ENCODE measurements around the gene TP73.

Gene TP73

GRCh38 chr1:3744646-3745045 is 92.3 kb downstream of the TP73 start:
- Histone ChIP-seq H3K4me3 (replicated peaks; ENCODE audit: low read depth, low read length) (no peak overlapping the region), H3K36me3 (ENCODE audit: control insufficient read depth, insufficient read depth, low read length) (peaks cover 4% of the 10 kb centered on the region)
- no peak for DNase-seq (ENCODE audit: extremely low read depth, insufficient read length)

DNA sequence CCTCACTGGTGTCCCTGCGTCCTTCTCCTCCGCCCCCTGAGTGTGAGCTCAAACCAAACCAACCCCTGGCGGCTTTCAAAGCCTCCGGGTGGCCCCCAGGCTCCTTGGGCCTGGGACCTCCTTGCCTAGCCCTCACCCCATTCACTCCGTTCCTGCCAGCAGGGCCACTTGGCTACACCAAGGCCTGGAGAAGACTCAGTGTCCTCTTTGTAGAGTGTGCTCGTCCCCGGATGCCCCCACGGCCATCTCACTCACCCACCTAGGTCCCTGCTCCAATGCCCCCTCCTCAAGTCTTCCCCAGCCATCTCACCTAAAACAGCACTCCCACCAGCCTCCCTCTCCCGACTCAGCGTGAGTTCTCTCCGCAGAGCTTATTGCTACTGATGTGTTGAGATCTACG is 92.8 kb downstream of the TP73 start:
- H3K36me3 ChIP-seq (ENCODE audit: control insufficient read depth, insufficient read depth, low read length), result peaks cover 4% of the 10 kb centered on the region
- DNase-seq (ENCODE audit: extremely low read depth, insufficient read length), result no peak
- no peaks in the 10 kb centered on the region for H3K27me3 ChIP-seq (replicated peaks; ENCODE audit: control insufficient read depth, insufficient read depth, low read length)
- TF ChIP-seq, protein P1, sequence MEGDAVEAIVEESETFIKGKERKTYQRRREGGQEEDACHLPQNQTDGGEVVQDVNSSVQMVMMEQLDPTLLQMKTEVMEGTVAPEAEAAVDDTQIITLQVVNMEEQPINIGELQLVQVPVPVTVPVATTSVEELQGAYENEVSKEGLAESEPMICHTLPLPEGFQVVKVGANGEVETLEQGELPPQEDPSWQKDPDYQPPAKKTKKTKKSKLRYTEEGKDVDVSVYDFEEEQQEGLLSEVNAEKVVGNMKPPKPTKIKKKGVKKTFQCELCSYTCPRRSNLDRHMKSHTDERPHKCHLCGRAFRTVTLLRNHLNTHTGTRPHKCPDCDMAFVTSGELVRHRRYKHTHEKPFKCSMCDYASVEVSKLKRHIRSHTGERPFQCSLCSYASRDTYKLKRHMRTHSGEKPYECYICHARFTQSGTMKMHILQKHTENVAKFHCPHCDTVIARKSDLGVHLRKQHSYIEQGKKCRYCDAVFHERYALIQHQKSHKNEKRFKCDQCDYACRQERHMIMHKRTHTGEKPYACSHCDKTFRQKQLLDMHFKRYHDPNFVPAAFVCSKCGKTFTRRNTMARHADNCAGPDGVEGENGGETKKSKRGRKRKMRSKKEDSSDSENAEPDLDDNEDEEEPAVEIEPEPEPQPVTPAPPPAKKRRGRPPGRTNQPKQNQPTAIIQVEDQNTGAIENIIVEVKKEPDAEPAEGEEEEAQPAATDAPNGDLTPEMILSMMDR (IDR thresholded peaks at IDR 0.05; ENCODE audit: insufficient read depth, low read length, poor library complexity, severe bottlenecking), result no peak
- H3K4me3 ChIP-seq (replicated peaks; ENCODE audit: low read depth, low read length), result no peak overlapping the region

More at GRCh38 chr1:3744646-3745045, 92.3 kb downstream of the TP73 start:
- no peaks in the 10 kb centered on the region for H3K27me3 ChIP-seq (replicated peaks; ENCODE audit: control insufficient read depth, insufficient read depth, low read length)
- TF ChIP-seq, protein P1 (IDR thresholded peaks at IDR 0.05; ENCODE audit: insufficient read depth, low read length, poor library complexity, severe bottlenecking), result no peak

- H3K27me3 ChIP-seq (replicated peaks; ENCODE audit: control insufficient read depth, insufficient read depth, low read length), result no peaks in the 10 kb centered on the region
- peaks cover 4% of the 10 kb centered on the region for H3K36me3 ChIP-seq (ENCODE audit: control insufficient read depth, insufficient read depth, low read length)
- no peak overlapping the region for H3K4me3 ChIP-seq (replicated peaks; ENCODE audit: low read depth, low read length)
- no peak for DNase-seq (ENCODE audit: extremely low read depth, insufficient read length)
- TF ChIP-seq, protein P1 (IDR thresholded peaks at IDR 0.05; ENCODE audit: insufficient read depth, low read length, poor library complexity, severe bottlenecking), result no peak
Measured at GRCh38 chr1:3745590-3746381, 93.5 kb downstream of the TP73 start.

DNA sequence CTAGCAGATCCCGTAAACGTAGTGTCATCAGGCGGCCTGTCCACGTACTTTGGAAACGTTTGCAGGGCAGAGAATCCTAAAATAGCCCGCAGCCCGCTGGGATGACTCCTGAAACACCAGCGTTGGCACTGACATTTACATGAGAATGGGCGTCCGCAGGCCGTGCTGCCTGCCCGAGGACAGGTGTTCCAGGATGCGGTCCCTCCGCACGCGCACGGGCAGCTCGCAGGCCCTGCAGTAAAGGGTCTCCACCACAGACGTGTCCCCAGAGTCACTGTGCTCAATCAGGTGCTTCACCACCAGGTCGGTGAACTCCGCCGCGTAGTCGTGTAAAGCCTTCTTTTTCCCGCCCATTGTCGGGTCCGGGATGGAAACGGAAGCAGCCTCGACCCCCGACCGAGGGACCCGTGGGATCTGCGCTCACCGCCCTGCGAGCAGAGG is 94.1 kb downstream of the TP73 start:
- Histone ChIP-seq H3K4me3 (replicated peaks; ENCODE audit: low read depth, low read length) (peak overlapping the region; percentile 68), H3K27me3 (replicated peaks; ENCODE audit: control insufficient read depth, insufficient read depth, low read length) (no peaks in the 10 kb centered on the region), H3K36me3 (ENCODE audit: control insufficient read depth, insufficient read depth, low read length) (peaks cover 4% of the 10 kb centered on the region)
- TF ChIP-seq, protein P1 (IDR thresholded peaks at IDR 0.05; ENCODE audit: insufficient read depth, low read length, poor library complexity, severe bottlenecking), result no peak
- no peak for DNase-seq (ENCODE audit: extremely low read depth, insufficient read length)

DNA sequence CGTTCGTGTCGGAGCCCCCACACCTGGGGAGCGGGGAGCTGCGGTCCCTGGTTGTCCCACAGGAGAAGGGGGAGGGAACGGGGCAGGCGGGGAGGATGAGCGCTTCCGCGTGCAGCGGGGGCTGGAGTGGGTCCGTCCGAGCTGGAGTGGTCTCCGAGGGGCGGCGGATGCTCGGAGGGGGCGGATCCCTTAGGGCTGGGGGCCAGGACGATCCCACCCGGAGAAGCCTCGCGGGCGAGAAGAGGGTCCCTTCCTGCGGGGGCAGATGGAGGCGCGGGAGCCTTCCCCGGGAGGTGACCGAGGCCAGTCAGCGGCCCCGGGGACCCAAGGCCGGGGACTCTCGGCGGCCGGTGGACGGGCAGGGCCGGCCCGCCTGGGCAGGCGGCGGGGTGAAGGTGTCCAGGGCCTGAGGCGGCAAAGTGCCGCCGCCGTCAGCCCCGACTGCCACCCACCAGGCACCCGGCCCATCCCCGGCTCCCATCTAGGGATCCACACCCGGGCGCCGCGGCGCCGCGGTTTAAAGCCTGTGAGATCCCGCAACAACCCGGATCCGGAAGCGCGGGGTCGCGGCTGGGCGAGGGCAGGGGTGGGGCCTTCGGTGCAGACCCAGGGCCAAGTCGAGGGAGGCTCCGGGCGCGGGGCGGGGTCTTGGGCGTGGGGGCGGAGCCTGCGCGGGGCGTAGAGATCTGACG is 94.7 kb downstream of the TP73 start:
- Histone ChIP-seq H3K4me3 (replicated peaks; ENCODE audit: low read depth, low read length) (peak overlapping the region; percentile 68), H3K27me3 (replicated peaks; ENCODE audit: control insufficient read depth, insufficient read depth, low read length) (no peaks in the 10 kb centered on the region), H3K36me3 (ENCODE audit: control insufficient read depth, insufficient read depth, low read length) (peaks cover 4% of the 10 kb centered on the region)
- peak; percentile 88 for DNase-seq (ENCODE audit: extremely low read depth, insufficient read length)
- TF ChIP-seq, protein P1 (IDR thresholded peaks at IDR 0.05; ENCODE audit: insufficient read depth, low read length, poor library complexity, severe bottlenecking), result no peak
